Stomach (tissue), 9 donors: ENCODE measurements around the gene ABCA12. TPM values are rescaled to one million over a fixed set of nuclear protein-coding genes. Genes with fewer than 3 reads are reported as not detected.

Experiments
- DNase-seq, 2 donors: peaks; one replicate each; pipeline versions ENCODE4 v3.0.0 to v3.0.0-alpha.2; 2013 to 2019
- H3K27ac ChIP-seq, 5 donors: fragments of 200-600 bp in 4 of 5; sonication (generic) in 4 of 5; one replicate each; pipeline ENCODE4 v1.5.1; 2013 to 2019; ENCODE audit warnings: mild to moderate bottlenecking in 1 of 5, moderate library complexity in 1 of 5
- H3K27me3 ChIP-seq, 3 donors: fragments of 200-600 bp; sonication (generic); one replicate each; pipeline ENCODE4 v1.5.1; 2017 to 2019; ENCODE audit warnings: mixed run types in 1 of 3
- H3K36me3 ChIP-seq, 4 donors: fragments of 200-600 bp; sonication (generic); 1 replicate in 3 of 4; 2 replicates in 1 of 4; pipeline ENCODE4 v1.5.1; 2016 to 2019
- H3K4me1 ChIP-seq, 4 donors: fragments of 200-600 bp; sonication (generic); one replicate each; pipeline ENCODE4 v1.5.1; 2016 to 2019
- H3K4me3 ChIP-seq, 4 donors: fragments of 200-600 bp; sonication (generic) in 3 of 4; one replicate each; pipeline ENCODE4 v1.5.1; 2016 to 2019; ENCODE audit warnings: mild to moderate bottlenecking in 1 of 4
- H3K9me3 ChIP-seq, 4 donors: fragments of 200-600 bp; sonication (generic); one replicate each; pipeline ENCODE4 v1.5.1; 2016 to 2019
- CTCF ChIP-seq, 7 experiments: fragments of 450-650 bp in 4 of 7; fragments of 200-600 bp in 3 of 7; sonication (generic) in 3 of 7; IDR thresholded peaks; one replicate each; pipeline ENCODE4 v1.5.1; 2016 to 2019; ENCODE audit warnings: antibody characterized with exemption in 7 of 7, control low read depth in 2 of 7, mild to moderate bottlenecking in 1 of 7
- EP300 ChIP-seq: sonication (generic); formaldehyde crosslinking; IDR thresholded peaks from one replicate; pipeline ENCODE4 v1.6.1; 2017; ENCODE audit warnings: antibody characterized with exemption
- POLR2A ChIP-seq, 4 donors: fragments of 450-650 bp; IDR thresholded peaks; one replicate each; pipeline ENCODE4 v1.6.1; 2016; ENCODE audit warnings: antibody characterized with exemption in 4 of 4, control low read depth in 2 of 4, mild to moderate bottlenecking in 1 of 4, moderate library complexity in 1 of 4
- POLR2AphosphoS5 ChIP-seq, 3 donors: sonication (generic); formaldehyde crosslinking; IDR thresholded peaks; one replicate each; pipeline ENCODE4 v1.6.1; 2016; ENCODE audit warnings: antibody characterized with exemption in 3 of 3
- WGBS, 5 donors: extraction: QIAGEN DNeasy Blood & Tissue Kit in 3 of 5; methylation state at CpG; one replicate each; pipeline versions ENCODE4 v1.1.5 to v1.1.7; 2013 to 2018; 5-methylcytosine and 5-hydroxymethylcytosine counted together
- intact Hi-C: fragments of 100-400 bp; cut with DNase I; formaldehyde crosslinking; loops from one replicate; pipeline ENCODE4 v1.15.1; 2023; ENCODE audit warnings: low total_unique reads
- polyA plus RNA-seq, 3 donors: library from polyadenylated mRNA; stranded (reverse); fragments of 200-250 nt; gene quantifications; one replicate each; pipeline ENCODE4 v1.2.3, GENCODE V29; 2013
- total RNA-seq, 5 donors: library from RNA; depleted of rRNA; stranded (reverse); fragments of >200 nt; gene quantifications; one replicate each; pipeline versions ENCODE4 v1.1.0 to v1.2.3, GENCODE V29; 2014 to 2016
- donor health status: healthy with polysubstance abuse.
- donor health status: Bipolar disorder and iron deficiency.
- donor health status: healthy.

ABCA12 gene
- total and polyA plus RNA-seq, 8 donors, result under 0.01 to 1.8 (median 0.15) TPM; not detected in 4

- intact Hi-C loops, result no loop called here
- Histone ChIP-seq H3K4me1 (no peaks in the 10 kb centered on the region), H3K27me3 (no peaks in the 10 kb centered on the region), H3K27ac (no peak overlapping the region), H3K4me3 (no peak overlapping the region), H3K36me3 (no peaks in the 10 kb centered on the region), H3K9me3 (no peaks in the 10 kb centered on the region)
- WGBS, 5 donors, result 74 to 88% (median 86%) methylated on average over 4 of the region's 4 CpGs
- TF ChIP-seq POLR2AphosphoS5 (IDR thresholded peaks at IDR 0.05) (no peak), POLR2A (IDR thresholded peaks at IDR 0.05) (no peak), EP300 (no peak), CTCF (IDR thresholded peaks at IDR 0.05) (no peak)
- DNase-seq, result no peak
Observed at GRCh38 chr2:215083146-215083545, 55.3 kb downstream of the ABCA12 start.

- H3K27ac ChIP-seq, result no peak overlapping the region
- TF ChIP-seq POLR2AphosphoS5 (IDR thresholded peaks at IDR 0.05), result no peak
- no peak for TF ChIP-seq EP300
- TF ChIP-seq POLR2A (IDR thresholded peaks at IDR 0.05), result no peak
- no peak for TF ChIP-seq CTCF (IDR thresholded peaks at IDR 0.05)
- DNase-seq, result no peak
- H3K36me3 ChIP-seq, result no peaks in the 10 kb centered on the region
- H3K27me3 ChIP-seq, result no peaks in the 10 kb centered on the region
- no peaks in the 10 kb centered on the region for H3K4me1 ChIP-seq
- intact Hi-C loops, result no loop called here
- H3K9me3 ChIP-seq, result no peaks in the 10 kb centered on the region
- no peak overlapping the region for H3K4me3 ChIP-seq
Observed at GRCh38 chr2:215082446-215082845, 56.0 kb downstream of the ABCA12 start.

DNA sequence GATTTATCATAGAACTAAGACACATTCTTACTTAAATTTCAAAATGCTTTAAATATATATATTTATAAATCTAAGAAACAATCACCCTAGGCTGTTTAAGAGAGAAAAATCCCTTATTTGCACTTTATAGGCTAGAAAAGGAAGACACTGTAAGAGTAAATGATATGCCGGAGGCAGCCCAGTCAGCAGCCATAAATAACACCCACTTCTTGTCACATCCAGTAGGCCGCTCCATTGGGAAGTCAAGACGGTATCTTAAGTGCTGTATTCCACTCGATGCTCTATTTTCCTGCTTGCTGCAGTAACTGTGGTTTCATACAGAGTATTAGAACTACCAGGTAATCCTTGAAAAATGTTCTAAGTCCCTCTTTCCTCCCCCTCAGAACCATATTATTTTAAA is 57.9 kb downstream of the ABCA12 start:
- Histone ChIP-seq H3K27me3 (no peaks in the 10 kb centered on the region), H3K4me3 (no peak overlapping the region), H3K9me3 (no peaks in the 10 kb centered on the region), H3K36me3 (no peaks in the 10 kb centered on the region), H3K4me1 (no peaks in the 10 kb centered on the region), H3K27ac (no peak overlapping the region)
- TF ChIP-seq EP300 (no peak), CTCF (IDR thresholded peaks at IDR 0.05) (no peak), POLR2A (IDR thresholded peaks at IDR 0.05) (no peak), POLR2AphosphoS5 (IDR thresholded peaks at IDR 0.05) (no peak)
- 69 to 87% (median 84%) methylated on average over 4 of the region's 4 CpGs for WGBS, 5 donors
- no peak for DNase-seq
- intact Hi-C loops, result no loop called here

- Histone ChIP-seq H3K4me1 (no peaks in the 10 kb centered on the region), H3K36me3 (no peaks in the 10 kb centered on the region), H3K4me3 (no peak overlapping the region), H3K9me3 (no peaks in the 10 kb centered on the region), H3K27ac (no peak overlapping the region), H3K27me3 (no peaks in the 10 kb centered on the region)
- TF ChIP-seq POLR2AphosphoS5 (IDR thresholded peaks at IDR 0.05) (no peak), EP300 (no peak), CTCF (IDR thresholded peaks at IDR 0.05) (no peak), POLR2A (IDR thresholded peaks at IDR 0.05) (no peak)
- intact Hi-C loops, result no loop called here
- 67 to 85% (median 74%) methylated on average over 3 of the region's 3 CpGs for WGBS, 5 donors
- DNase-seq, result no peak
Observed at GRCh38 chr2:215071676-215072075, 66.8 kb downstream of the ABCA12 start.
